Neutrophil (primary cell): ENCODE results near the gene TMEM203.

ENCODE experiments used
- H3K27ac ChIP-seq: fragments of 200-600 bp; sonication (generic); 2 replicates; pipeline ENCODE4 v1.5.1; 2016; ENCODE audit warnings: mild to moderate bottlenecking, moderate library complexity
- H3K27me3 ChIP-seq: fragments of 200-600 bp; sonication (generic); 2 replicates; pipeline ENCODE4 v1.6.0; 2016; ENCODE audit warnings: mild to moderate bottlenecking
- H3K36me3 ChIP-seq: fragments of 200-600 bp; sonication (generic); 2 replicates; pipeline ENCODE4 v1.5.1; 2017
- H3K4me1 ChIP-seq, 2 experiments: fragments of 200-600 bp in 1 of 2; sonication (generic) in 1 of 2; 1 replicate in 1 of 2; 2 replicates in 1 of 2; pipeline versions ENCODE4 v1.5.1 to v1.6.1; 2013 to 2016; ENCODE audit warnings: low read depth in 1 of 2, low read length in 1 of 2, mild to moderate bottlenecking in 1 of 2, moderate library complexity in 1 of 2; ENCODE audit not compliant: control insufficient read depth in 1 of 2, insufficient read depth in 1 of 2
- H3K4me3 ChIP-seq, 2 experiments: fragments of 200-600 bp in 1 of 2; sonication (generic) in 1 of 2; 1 replicate in 1 of 2; 2 replicates in 1 of 2; pipeline ENCODE4 v1.5.1; 2013 to 2016; ENCODE audit warnings: low read depth in 1 of 2, low read length in 1 of 2, mild to moderate bottlenecking in 1 of 2, moderate library complexity in 1 of 2
- H3K9me3 ChIP-seq: fragments of 200-600 bp; sonication (generic); 2 replicates; pipeline ENCODE4 v1.5.1; 2016
- TF ChIP-seq, protein P1 (sequence below): fragments of 200-600 bp; sonication (generic); IDR thresholded peaks from 2 replicates; pipeline ENCODE4 v1.5.1; 2016; ENCODE audit warnings: antibody characterized with exemption

TMEM203 gene

GRCh38 chr9:137233143-137233980 is 27.9 kb upstream of the TMEM203 start:
- peaks cover 56% of the 10 kb centered on the region for H3K27me3 ChIP-seq
- H3K9me3 ChIP-seq, result no peaks in the 10 kb centered on the region
- H3K36me3 ChIP-seq, result no peaks in the 10 kb centered on the region
- H3K4me3 ChIP-seq, result no peak overlapping the region
- H3K4me1 ChIP-seq, result peaks cover 24 to 26% of the 10 kb centered on the region in 2 experiments
- no peak overlapping the region for H3K27ac ChIP-seq
- TF ChIP-seq, protein P1, sequence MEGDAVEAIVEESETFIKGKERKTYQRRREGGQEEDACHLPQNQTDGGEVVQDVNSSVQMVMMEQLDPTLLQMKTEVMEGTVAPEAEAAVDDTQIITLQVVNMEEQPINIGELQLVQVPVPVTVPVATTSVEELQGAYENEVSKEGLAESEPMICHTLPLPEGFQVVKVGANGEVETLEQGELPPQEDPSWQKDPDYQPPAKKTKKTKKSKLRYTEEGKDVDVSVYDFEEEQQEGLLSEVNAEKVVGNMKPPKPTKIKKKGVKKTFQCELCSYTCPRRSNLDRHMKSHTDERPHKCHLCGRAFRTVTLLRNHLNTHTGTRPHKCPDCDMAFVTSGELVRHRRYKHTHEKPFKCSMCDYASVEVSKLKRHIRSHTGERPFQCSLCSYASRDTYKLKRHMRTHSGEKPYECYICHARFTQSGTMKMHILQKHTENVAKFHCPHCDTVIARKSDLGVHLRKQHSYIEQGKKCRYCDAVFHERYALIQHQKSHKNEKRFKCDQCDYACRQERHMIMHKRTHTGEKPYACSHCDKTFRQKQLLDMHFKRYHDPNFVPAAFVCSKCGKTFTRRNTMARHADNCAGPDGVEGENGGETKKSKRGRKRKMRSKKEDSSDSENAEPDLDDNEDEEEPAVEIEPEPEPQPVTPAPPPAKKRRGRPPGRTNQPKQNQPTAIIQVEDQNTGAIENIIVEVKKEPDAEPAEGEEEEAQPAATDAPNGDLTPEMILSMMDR, result no peak

- Histone ChIP-seq H3K27me3 (peaks cover 64% of the 10 kb centered on the region), H3K36me3 (no peaks in the 10 kb centered on the region), H3K4me1 (peaks cover 16 to 19% of the 10 kb centered on the region in 2 experiments), H3K27ac (no peak overlapping the region), H3K4me3 (no peak overlapping the region), H3K9me3 (no peaks in the 10 kb centered on the region)
- TF ChIP-seq, protein P1, result no peak
Measured at GRCh38 chr9:137232510-137232909, 27.1 kb upstream of the TMEM203 start.

DNA sequence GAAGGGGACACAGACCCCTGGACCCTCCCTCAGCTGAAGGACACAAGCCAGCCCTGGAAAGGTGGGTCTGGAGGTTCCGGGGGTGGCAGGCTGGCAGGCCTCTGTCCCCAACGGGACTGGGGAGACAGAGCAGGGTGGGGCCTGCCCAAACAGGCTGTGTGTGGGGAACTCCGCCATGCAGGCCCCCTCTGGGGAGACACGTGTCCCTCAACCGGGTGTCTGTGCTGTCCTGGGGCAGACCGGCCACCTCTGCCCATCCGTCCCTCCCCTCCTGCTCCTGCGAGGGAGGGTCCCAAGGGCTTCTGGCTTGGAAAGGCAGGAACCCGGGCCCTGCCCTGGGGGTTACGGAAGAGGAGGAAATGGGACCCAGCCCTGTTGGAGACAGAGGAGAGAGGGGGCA is 26.7 kb upstream of the TMEM203 start:
- no peak overlapping the region for H3K4me3 ChIP-seq
- TF ChIP-seq, protein P1, result no peak
- H3K36me3 ChIP-seq, result no peaks in the 10 kb centered on the region
- no peak overlapping the region for H3K27ac ChIP-seq
- H3K9me3 ChIP-seq, result no peaks in the 10 kb centered on the region
- peaks cover 68% of the 10 kb centered on the region for H3K27me3 ChIP-seq
- peaks cover 11 to 15% of the 10 kb centered on the region in 2 experiments for H3K4me1 ChIP-seq

- H3K4me3 ChIP-seq, result no peak overlapping the region
- H3K27me3 ChIP-seq, result peaks cover 74% of the 10 kb centered on the region
- peaks cover 6 to 9% of the 10 kb centered on the region in 2 experiments for H3K4me1 ChIP-seq
- TF ChIP-seq, protein P1, result no peak
- H3K36me3 ChIP-seq, result no peaks in the 10 kb centered on the region
- H3K27ac ChIP-seq, result no peak overlapping the region
- H3K9me3 ChIP-seq, result no peaks in the 10 kb centered on the region
Measured at GRCh38 chr9:137231372-137232039, 26.1 kb upstream of the TMEM203 start.

- H3K27ac ChIP-seq, result no peak within 1 kb of the TSS
- no peaks in the 10 kb centered on the region for H3K36me3 ChIP-seq
- H3K27me3 ChIP-seq, result peaks cover 79% of the 10 kb centered on the region
- no peak within 1 kb of the TSS for H3K4me3 ChIP-seq
- TF ChIP-seq, protein P1, result no peak
- H3K4me1 ChIP-seq, result peaks cover 0 to 2% of the 10 kb centered on the region in 2 experiments
- no peaks in the 10 kb centered on the region for H3K9me3 ChIP-seq
Measured at GRCh38 chr9:137230705-137231371, 25.4 kb upstream of the TMEM203 start, which contains the start of gene SLC34A3. Gene SLC34A3, plus strand, starts transcription at chr9:137230901. Its CDS starts 802 bp downstream, at chr9:137231703.
